ENCODE data around the gene CENPC.

GRCh38 chr4:67465763-67466052, 79.6 kb downstream of the CENPC start:
- no peak for TF ChIP-seq RFX5 (IDR thresholded peaks at IDR 0.05; ENCODE audit: low read length)
- no peak for TF ChIP-seq GATA2 (CRISPR knock-in tag; IDR thresholded peaks at IDR 0.05)
- TF ChIP-seq CTCF (IDR thresholded peaks at IDR 0.05) = no peak
- TF ChIP-seq SIN3A (IDR thresholded peaks at IDR 0.05; ENCODE audit: borderline replicate concordance, low read depth, low read length) = no peak
- no peak for TF ChIP-seq POLR2AphosphoS5 (IDR thresholded peaks at IDR 0.05; ENCODE audit: low read depth, low read length)
- TF ChIP-seq MAX (IDR thresholded peaks at IDR 0.05; ENCODE audit: low read depth) = no peak
- no peak for TF ChIP-seq REST (IDR thresholded peaks at IDR 0.05; ENCODE audit: low read depth, low read length)
- TF ChIP-seq JUND (IDR thresholded peaks at IDR 0.05) = no peak
- TF ChIP-seq GABPA (IDR thresholded peaks at IDR 0.05; ENCODE audit: low read depth) = no peak
- TF ChIP-seq FOXM1 (IDR thresholded peaks at IDR 0.05; ENCODE audit: low read depth) = no peak

Measured in SK-N-SH (cell line).